RCC 7860 (cell line): ENCODE data around the gene RAB37.

ENCODE experiments used
- DNase-seq: peaks from one replicate; pipeline ENCODE4 v3.0.0-alpha.2; 2015; ENCODE audit warnings: low spot score
- FAIRE-seq: peaks from 2 replicates; lab custom pipeline; 2012; peaks lifted over from hg19 to GRCh38; lab: Jason Lieb, UNC

RAB37 gene

GRCh38 chr17:74728033-74728701, 8.9 kb upstream of the RAB37 start:
- DNase-seq, result no peak
- no peak for FAIRE-seq

- DNase-seq, result no peak
- no peak for FAIRE-seq
These were observed 8.4 kb upstream of the RAB37 start for GRCh38 chr17:74728702-74729075.

- FAIRE-seq (no peak), DNase-seq (no peak)
These were observed 7.7 kb upstream of the RAB37 start for GRCh38 chr17:74729368-74729767.

GRCh38 chr17:74729866-74730265, 7.2 kb upstream of the RAB37 start:
- FAIRE-seq (no peak), DNase-seq (no peak)

- FAIRE-seq (no peak), DNase-seq (no peak)
These were observed 6.3 kb upstream of the RAB37 start for GRCh38 chr17:74730491-74731346.

- no peak for FAIRE-seq
- no peak for DNase-seq
These were observed 5.8 kb upstream of the RAB37 start for GRCh38 chr17:74731347-74731605.

- FAIRE-seq (no peak), DNase-seq (no peak)
These were observed 4.8 kb upstream of the RAB37 start for GRCh38 chr17:74732042-74732867.

GRCh38 chr17:74733365-74734122, 3.5 kb upstream of the RAB37 start:
- no peak for DNase-seq
- FAIRE-seq, result no peak

GRCh38 chr17:74734256-74734655, 2.8 kb upstream of the RAB37 start:
- DNase-seq, result no peak
- FAIRE-seq, result no peak

- no peak for FAIRE-seq
- no peak for DNase-seq
These were observed 419 bp downstream of the RAB37 start for GRCh38 chr17:74737299-74738050.

GRCh38 chr17:74738051-74738996, 1.3 kb downstream of the RAB37 start:
- DNase-seq, result no peak

GRCh38 chr17:74739227-74739831, 2.3 kb downstream of the RAB37 start:
- no peak for DNase-seq

More at GRCh38 chr17:74738051-74738996, 1.3 kb downstream of the RAB37 start:
- FAIRE-seq, result no peak

GRCh38 chr17:74740173-74740572, 3.1 kb downstream of the RAB37 start:
- DNase-seq (no peak), FAIRE-seq (no peak)

More at GRCh38 chr17:74739227-74739831, 2.3 kb downstream of the RAB37 start:
- no peak for FAIRE-seq

GRCh38 chr17:74740641-74741387, 3.8 kb downstream of the RAB37 start:
- no peak for FAIRE-seq
- no peak for DNase-seq

- DNase-seq (no peak), FAIRE-seq (no peak)
These were observed 5.1 kb downstream of the RAB37 start for GRCh38 chr17:74742153-74742515.

GRCh38 chr17:74742978-74743545, 6.0 kb downstream of the RAB37 start:
- DNase-seq (no peak), FAIRE-seq (no peak)

- FAIRE-seq (no peak), DNase-seq (no peak)
These were observed 6.7 kb downstream of the RAB37 start for GRCh38 chr17:74743755-74744154.

GRCh38 chr17:74744349-74744713, 7.3 kb downstream of the RAB37 start:
- DNase-seq, result no peak

More at GRCh38 chr17:74744349-74744713, 7.3 kb downstream of the RAB37 start:
- FAIRE-seq, result no peak
